ENCODE data around the gene ITM2C. TPM values are rescaled to one million over a fixed set of nuclear protein-coding genes. Genes with fewer than 3 reads are reported as not detected.

ITM2C gene
- total and polyA plus RNA-seq, 9 of the 15 experiments (the other 6 are each of a cell fraction or from before 2014, with no cell fraction given), result 0.49 to 58.8 (median 21.5) TPM

GRCh38 chr2:230910546-230911177, 45.9 kb downstream of the ITM2C start (continued):
- TF ChIP-seq SOX6 (IDR thresholded peaks at IDR 0.05) (no peak), EP300 (IDR thresholded peaks at IDR 0.05; ENCODE audit: low read length) (0 out of 2 replicates have a peak, but pooled peaks have one; percentile 17), HMG20A (CRISPR knock-in tag; conservative IDR thresholded peaks at IDR 0.05) (no peak), SMARCC2 (IDR thresholded peaks at IDR 0.05; ENCODE audit: low read depth) (no peak), NFYB (IDR thresholded peaks at IDR 0.05; ENCODE audit: extremely low read depth, insufficient read length) (no peak), BRD9 (IDR thresholded peaks at IDR 0.05; ENCODE audit: low read depth, partially characterized antibody) (no peak), MYNN (IDR thresholded peaks at IDR 0.05) (no peak), MYNN (CRISPR knock-in tag; IDR thresholded peaks at IDR 0.05) (no peak), ZNF586 (CRISPR knock-in tag; conservative IDR thresholded peaks at IDR 0.05) (no peak), C11orf30 (IDR thresholded peaks at IDR 0.05; ENCODE audit: low read depth) (peak; percentile 98), MEF2D (tag; conservative IDR thresholded peaks at IDR 0.05; ENCODE audit: low read depth) (no peak), ZNF583 (CRISPR knock-in tag; IDR thresholded peaks at IDR 0.05) (no peak), HIVEP1 (CRISPR knock-in tag; IDR thresholded peaks at IDR 0.05) (no peak), HNRNPH1 (optimal IDR thresholded peaks at IDR 0.05; ENCODE audit: low read depth, low read length) (no peak), CHD4 (IDR thresholded peaks at IDR 0.05; ENCODE audit: insufficient read depth, insufficient replicate concordance, low read depth, low read length, poor library complexity, severe bottlenecking) (no peak), ZNF395 (CRISPR knock-in tag; IDR thresholded peaks at IDR 0.05) (no peak), U2AF1 (optimal IDR thresholded peaks at IDR 0.05; ENCODE audit: low read depth, low read length) (no peak), ZNF311 (CRISPR knock-in tag; IDR thresholded peaks at IDR 0.05) (no peak), MED1 (CRISPR knock-in tag; IDR thresholded peaks at IDR 0.05; ENCODE audit: borderline replicate concordance) (no peak), NFIC (IDR thresholded peaks at IDR 0.05) (no peak), MAFG (tag; conservative IDR thresholded peaks at IDR 0.05) (peak; percentile 97), ZNF76 (CRISPR knock-in tag; IDR thresholded peaks at IDR 0.05; ENCODE audit: borderline replicate concordance) (no peak), NR2F6 (CRISPR knock-in tag; IDR thresholded peaks at IDR 0.05) (no peak), BACH1 (tag; IDR thresholded peaks at IDR 0.05) (peak; percentile 91)
- TF ChIP-seq, protein P1, sequence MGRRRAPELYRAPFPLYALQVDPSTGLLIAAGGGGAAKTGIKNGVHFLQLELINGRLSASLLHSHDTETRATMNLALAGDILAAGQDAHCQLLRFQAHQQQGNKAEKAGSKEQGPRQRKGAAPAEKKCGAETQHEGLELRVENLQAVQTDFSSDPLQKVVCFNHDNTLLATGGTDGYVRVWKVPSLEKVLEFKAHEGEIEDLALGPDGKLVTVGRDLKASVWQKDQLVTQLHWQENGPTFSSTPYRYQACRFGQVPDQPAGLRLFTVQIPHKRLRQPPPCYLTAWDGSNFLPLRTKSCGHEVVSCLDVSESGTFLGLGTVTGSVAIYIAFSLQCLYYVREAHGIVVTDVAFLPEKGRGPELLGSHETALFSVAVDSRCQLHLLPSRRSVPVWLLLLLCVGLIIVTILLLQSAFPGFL (CRISPR knock-in tag; IDR thresholded peaks at IDR 0.05), result no peak
- TF ChIP-seq, protein P2, sequence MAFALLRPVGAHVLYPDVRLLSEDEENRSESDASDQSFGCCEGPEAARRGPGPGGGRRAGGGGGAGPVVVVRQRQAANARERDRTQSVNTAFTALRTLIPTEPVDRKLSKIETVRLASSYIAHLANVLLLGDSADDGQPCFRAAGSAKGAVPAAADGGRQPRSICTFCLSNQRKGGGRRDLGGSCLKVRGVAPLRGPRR (CRISPR knock-in tag; IDR thresholded peaks at IDR 0.05), result no peak
